GM06990 (cell line): ENCODE measurements around the gene ASPN.

Experiments
- DNase-seq: peaks from one replicate; pipeline ENCODE4 v3.0.0-alpha.2; 2011; ENCODE audit not compliant: insufficient read length; ENCODE audit errors: extremely low read depth
- H3K27me3 ChIP-seq: replicated peaks from 2 replicates; pipeline ENCODE4 v1.6.0; 2011; ENCODE audit warnings: low read length; ENCODE audit not compliant: control insufficient read depth, insufficient read depth
- H3K36me3 ChIP-seq: 2 replicates; pipeline ENCODE4 v1.5.1; 2011; ENCODE audit warnings: low read length; ENCODE audit not compliant: control insufficient read depth, insufficient read depth
- H3K4me3 ChIP-seq: replicated peaks from 2 replicates; pipeline ENCODE4 v1.5.1; 2011; ENCODE audit warnings: low read depth, mild to moderate bottlenecking, control low read depth, low read length
- TF ChIP-seq, protein P1 (sequence below): IDR thresholded peaks from 2 replicates; pipeline ENCODE4 v1.5.1; 2011; ENCODE audit warnings: low read length, control low read depth, mild to moderate bottlenecking, inconsistent platforms; ENCODE audit not compliant: insufficient read depth, poor library complexity, severe bottlenecking

The ASPN gene

DNA sequence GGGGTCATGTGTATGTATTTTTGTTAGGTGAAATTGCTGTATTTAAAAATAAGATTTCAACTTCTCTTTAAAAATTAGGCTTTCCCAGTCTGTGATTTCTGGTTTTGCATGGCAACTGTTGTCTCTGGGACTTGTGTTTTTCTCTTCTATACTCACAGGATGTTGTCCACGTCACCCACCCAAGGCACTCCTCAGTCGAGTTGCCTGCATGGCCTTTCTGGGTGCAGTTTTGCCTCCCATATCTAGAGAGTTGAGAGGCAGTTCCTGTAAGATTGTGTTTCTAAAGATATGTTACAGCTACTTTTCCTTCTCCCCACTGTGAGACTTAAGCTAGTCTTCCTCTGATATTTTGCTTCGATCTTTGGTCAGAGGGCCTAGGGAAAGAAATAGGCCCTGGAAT lies 2.3 kb upstream of the ASPN start:
- no peaks in the 10 kb centered on the region for H3K36me3 ChIP-seq
- no peak for DNase-seq
- TF ChIP-seq, protein P1, sequence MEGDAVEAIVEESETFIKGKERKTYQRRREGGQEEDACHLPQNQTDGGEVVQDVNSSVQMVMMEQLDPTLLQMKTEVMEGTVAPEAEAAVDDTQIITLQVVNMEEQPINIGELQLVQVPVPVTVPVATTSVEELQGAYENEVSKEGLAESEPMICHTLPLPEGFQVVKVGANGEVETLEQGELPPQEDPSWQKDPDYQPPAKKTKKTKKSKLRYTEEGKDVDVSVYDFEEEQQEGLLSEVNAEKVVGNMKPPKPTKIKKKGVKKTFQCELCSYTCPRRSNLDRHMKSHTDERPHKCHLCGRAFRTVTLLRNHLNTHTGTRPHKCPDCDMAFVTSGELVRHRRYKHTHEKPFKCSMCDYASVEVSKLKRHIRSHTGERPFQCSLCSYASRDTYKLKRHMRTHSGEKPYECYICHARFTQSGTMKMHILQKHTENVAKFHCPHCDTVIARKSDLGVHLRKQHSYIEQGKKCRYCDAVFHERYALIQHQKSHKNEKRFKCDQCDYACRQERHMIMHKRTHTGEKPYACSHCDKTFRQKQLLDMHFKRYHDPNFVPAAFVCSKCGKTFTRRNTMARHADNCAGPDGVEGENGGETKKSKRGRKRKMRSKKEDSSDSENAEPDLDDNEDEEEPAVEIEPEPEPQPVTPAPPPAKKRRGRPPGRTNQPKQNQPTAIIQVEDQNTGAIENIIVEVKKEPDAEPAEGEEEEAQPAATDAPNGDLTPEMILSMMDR = no peak

DNA sequence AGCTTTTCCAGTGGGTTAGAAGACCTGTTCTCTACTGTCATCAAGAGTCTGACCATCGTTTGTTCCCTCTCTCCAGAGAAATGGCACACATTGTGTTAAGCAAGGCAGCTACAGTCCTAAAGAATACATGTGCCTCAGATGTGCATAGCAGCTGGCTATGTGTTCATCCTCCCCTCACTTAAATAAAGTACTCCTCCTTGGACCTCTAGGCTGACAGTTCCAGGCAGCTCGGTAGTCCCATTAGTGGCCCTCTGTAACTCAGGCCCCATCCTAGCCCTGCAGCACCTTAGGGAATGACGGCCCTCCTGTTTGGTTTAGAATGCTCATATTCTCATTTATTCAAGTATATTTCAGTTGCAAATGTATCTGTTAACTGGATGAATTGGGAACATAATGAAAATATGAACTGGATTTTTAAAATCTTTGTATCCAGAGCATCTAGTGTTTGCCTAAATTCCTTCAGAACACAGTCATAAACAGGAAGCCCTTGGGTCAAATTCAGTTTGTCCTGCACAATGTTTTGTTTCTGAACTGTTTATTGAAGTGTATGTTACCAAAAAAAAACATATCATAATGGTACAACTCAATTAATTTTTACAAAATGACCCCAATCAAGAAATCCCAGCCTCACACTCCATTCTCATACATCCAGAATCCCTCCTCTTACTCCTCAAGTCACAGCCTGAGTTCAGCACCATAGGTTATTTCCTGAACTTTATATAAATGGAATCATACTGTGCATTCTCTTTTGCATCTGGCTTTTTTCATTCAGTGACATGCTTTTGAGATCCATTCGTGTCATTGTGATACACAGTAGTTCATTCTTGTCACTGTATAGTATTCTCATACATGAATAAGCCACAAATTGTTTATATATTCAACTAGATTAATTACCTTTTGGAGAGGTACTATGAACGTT lies 1.6 kb upstream of the ASPN start:
- no peaks in the 10 kb centered on the region for H3K36me3 ChIP-seq
- no peak for DNase-seq

More for the DNA sequence above, 2.3 kb upstream of the ASPN start:
- no peaks in the 10 kb centered on the region for H3K27me3 ChIP-seq
- H3K4me3 ChIP-seq = no peak overlapping the region

DNA sequence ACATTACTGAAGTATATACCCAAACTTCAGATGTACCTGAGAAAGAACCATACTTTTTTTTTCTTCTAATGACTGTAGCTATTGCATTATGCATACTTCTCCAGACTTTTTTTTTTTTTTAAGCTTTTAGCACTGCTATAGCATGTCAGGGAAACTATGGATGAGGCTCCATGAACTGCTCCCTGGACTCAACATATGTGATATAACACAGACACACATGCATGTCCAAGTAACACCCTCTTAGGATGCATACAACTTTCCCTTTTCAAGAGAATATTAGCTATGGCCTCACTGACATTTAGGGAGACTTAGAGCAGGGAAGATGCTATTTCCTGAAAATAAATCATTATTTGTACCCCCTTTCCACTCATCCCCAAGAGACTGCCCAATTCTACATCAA lies 499 bp upstream of the ASPN start:
- TF ChIP-seq, protein P1 = no peak
- Histone ChIP-seq H3K27me3 (no peaks in the 10 kb centered on the region), H3K36me3 (no peaks in the 10 kb centered on the region), H3K4me3 (no peak overlapping the region)
- no peak for DNase-seq

More for the DNA sequence above, 1.6 kb upstream of the ASPN start:
- TF ChIP-seq, protein P1 = no peak
- Histone ChIP-seq H3K27me3 (no peaks in the 10 kb centered on the region), H3K4me3 (no peak overlapping the region)

DNA sequence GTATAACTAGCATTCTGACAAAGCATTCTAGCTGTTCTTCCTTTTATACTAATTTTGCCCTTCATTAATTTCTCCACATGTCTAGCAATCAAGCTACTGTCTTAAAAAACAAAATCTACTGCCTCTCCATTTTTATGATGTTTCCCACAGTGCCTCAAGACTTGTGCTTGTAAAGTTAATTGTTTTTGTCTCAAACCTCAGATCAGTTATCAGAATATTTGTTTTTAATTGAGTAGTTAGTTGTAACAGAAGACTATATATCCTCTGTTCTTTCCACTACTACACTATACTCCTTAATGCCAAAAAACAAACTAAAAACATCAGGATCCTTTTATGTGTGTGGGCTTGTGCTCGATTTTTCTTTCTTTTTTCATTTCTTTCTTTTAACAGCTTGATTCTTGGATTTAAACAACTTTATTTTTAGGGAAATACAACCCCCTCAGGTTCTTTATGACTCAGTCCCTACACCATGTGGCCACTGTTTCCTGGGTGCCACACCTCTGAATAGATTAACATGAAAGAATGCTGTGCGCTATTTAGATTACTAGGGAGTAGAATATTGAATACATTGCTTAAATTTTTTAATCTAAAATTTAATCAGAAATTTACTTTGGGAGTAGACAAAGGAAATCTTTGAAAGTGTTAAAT lies 1.2 kb downstream of the ASPN start:
- Histone ChIP-seq H3K27me3 (no peaks in the 10 kb centered on the region), H3K36me3 (no peaks in the 10 kb centered on the region), H3K4me3 (no peak overlapping the region)
- TF ChIP-seq, protein P1 = no peak
- DNase-seq = no peak

DNA sequence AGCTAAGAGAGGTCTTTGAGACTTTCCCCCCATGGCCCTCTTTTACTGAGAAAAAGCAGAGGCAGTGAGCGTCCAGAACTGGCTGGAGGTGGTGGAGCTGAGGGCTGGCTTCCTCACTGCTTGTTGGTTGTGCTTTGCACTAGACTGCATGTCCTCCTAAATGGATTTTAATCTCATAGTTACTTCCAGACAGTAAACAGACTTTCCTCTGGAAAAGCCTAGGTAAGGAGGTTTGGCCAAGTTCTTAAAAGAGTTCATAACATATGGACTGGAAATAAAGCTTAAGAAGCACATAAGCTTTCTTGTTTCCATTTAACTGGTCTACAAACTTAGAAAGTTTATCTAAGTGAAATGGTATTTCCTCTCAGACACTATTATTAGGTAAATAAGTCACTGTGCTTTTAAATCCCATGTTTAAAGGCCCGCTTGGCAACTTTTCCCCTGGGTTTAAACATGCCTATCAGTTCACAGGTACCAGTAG lies 2.0 kb downstream of the ASPN start:
- H3K27me3 ChIP-seq = no peaks in the 10 kb centered on the region
- no peak overlapping the region for H3K4me3 ChIP-seq
- DNase-seq = no peak
- no peaks in the 10 kb centered on the region for H3K36me3 ChIP-seq
- TF ChIP-seq, protein P1 = no peak
